ENCODE measurements around the gene IQSEC3. TPM values are rescaled to one million over a fixed set of nuclear protein-coding genes. Genes with fewer than 3 reads are reported as not detected.
"Not testable (repeated sequence)": the region's sequence is repeated elsewhere in the genome, so short reads cannot be mapped to it uniquely, and the experiment has no call there.

The IQSEC3 gene
- total RNA-seq = under 1 TPM in 1 of 2 donors, not detected in 1; 0.16 TPM

GRCh38 chr12:66428-66781, at the start of gene IQSEC3:
TSS of gene IQSEC3 (plus strand) at chr12:66767. CDS start at chr12:66883, 116 bp downstream.
- H3K4me3 ChIP-seq; H3K36me3 ChIP-seq; H3K9ac ChIP-seq (ENCODE audit: low read depth in 2 of 2, low read length in 2 of 2); intact Hi-C loops (cut with DNase I); H3K27ac ChIP-seq; H3K27me3 ChIP-seq; H3K9me3 ChIP-seq; H3K4me1 ChIP-seq; DNase-seq: not testable (repeated sequence)

- H3K4me3 ChIP-seq; DNase-seq; H3K9ac ChIP-seq (ENCODE audit: low read depth in 2 of 2, low read length in 2 of 2); intact Hi-C loops (cut with DNase I); H3K27ac ChIP-seq; H3K4me1 ChIP-seq; H3K27me3 ChIP-seq; H3K9me3 ChIP-seq; H3K36me3 ChIP-seq: not testable (repeated sequence)
These were observed 48.9 kb upstream of the IQSEC3 start for GRCh38 chr12:17370-18340.

- H3K9me3 ChIP-seq; H3K36me3 ChIP-seq; DNase-seq; intact Hi-C loops (cut with DNase I); H3K4me1 ChIP-seq; H3K27ac ChIP-seq; H3K9ac ChIP-seq (ENCODE audit: low read depth in 2 of 2, low read length in 2 of 2); H3K4me3 ChIP-seq; H3K27me3 ChIP-seq: not testable (repeated sequence)
These were observed 47.6 kb upstream of the IQSEC3 start for GRCh38 chr12:18821-19567.

GRCh38 chr12:19906-20305, 46.7 kb upstream of the IQSEC3 start:
- H3K9ac ChIP-seq (ENCODE audit: low read depth in 2 of 2, low read length in 2 of 2); H3K4me1 ChIP-seq; H3K4me3 ChIP-seq; DNase-seq; H3K27me3 ChIP-seq; H3K27ac ChIP-seq; H3K36me3 ChIP-seq; intact Hi-C loops (cut with DNase I); H3K9me3 ChIP-seq: not testable (repeated sequence)

GRCh38 chr12:20757-21156, 45.8 kb upstream of the IQSEC3 start:
- DNase-seq = no peak
- Histone ChIP-seq H3K4me1 (no peaks in the 10 kb centered on the region), H3K4me3 (no peak overlapping the region), H3K9me3 (no peaks in the 10 kb centered on the region), H3K9ac (ENCODE audit: low read depth in 2 of 2, low read length in 2 of 2) (no peak overlapping the region), H3K27me3 (no peaks in the 10 kb centered on the region), H3K27ac (no peak overlapping the region), H3K36me3 (no peaks in the 10 kb centered on the region)
- intact Hi-C loops (cut with DNase I) = no loop called here
- no peak for TF ChIP-seq CTCF (IDR thresholded peaks at IDR 0.05)

GRCh38 chr12:21301-22189, 45.0 kb upstream of the IQSEC3 start:
- TF ChIP-seq CTCF (IDR thresholded peaks at IDR 0.05) = no peak
- intact Hi-C loops (cut with DNase I) = no loop called here
- H3K9me3 ChIP-seq = no peaks in the 10 kb centered on the region
- no peak overlapping the region for H3K9ac ChIP-seq (ENCODE audit: low read depth in 2 of 2, low read length in 2 of 2)
- H3K27me3 ChIP-seq = no peaks in the 10 kb centered on the region
- H3K36me3 ChIP-seq = no peaks in the 10 kb centered on the region
- H3K4me3 ChIP-seq = no peak overlapping the region
- no peak for DNase-seq
- H3K4me1 ChIP-seq = no peaks in the 10 kb centered on the region
- no peak overlapping the region for H3K27ac ChIP-seq

- Histone ChIP-seq H3K36me3 (no peaks in the 10 kb centered on the region), H3K27me3 (no peaks in the 10 kb centered on the region), H3K27ac (no peak overlapping the region), H3K9me3 (no peaks in the 10 kb centered on the region), H3K9ac (ENCODE audit: low read depth in 2 of 2, low read length in 2 of 2) (no peak overlapping the region), H3K4me3 (no peak overlapping the region), H3K4me1 (no peaks in the 10 kb centered on the region)
- no peak for TF ChIP-seq CTCF (IDR thresholded peaks at IDR 0.05)
- intact Hi-C loops (cut with DNase I) = no loop called here
- no peak for DNase-seq
These were observed 44.4 kb upstream of the IQSEC3 start for GRCh38 chr12:22190-22529.

Measured in colonic mucosa (tissue), 4 donors.